ENCODE measurements around the gene CNKSR3. TPM values are rescaled to one million over a fixed set of nuclear protein-coding genes. Genes with fewer than 3 reads are reported as not detected.

CNKSR3 gene
- total RNA-seq, 4 donors from 2014 or later: 7.6 to 29.6 (median 12.4) TPM

DNA sequence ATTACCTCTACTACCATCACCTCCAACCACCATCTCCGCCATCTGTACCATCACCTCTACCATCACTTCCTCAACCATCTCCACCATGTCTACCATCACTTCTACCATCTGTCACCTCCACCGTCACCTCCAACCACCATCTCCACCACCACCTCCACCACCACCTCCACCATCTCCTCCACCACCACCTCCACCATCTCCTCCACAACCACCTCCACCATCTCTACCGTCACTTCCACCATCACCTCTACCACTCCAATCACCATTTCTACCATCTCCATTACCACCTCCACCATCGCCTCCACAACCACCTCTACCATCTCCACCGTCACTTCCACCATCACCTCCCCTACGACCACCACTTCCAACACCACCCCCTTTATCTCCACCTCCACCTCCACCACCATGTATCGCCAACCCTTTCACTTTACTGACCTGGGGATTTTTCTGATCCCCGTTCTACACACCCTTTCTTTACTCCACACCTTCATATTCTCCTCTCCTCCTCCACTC is 156.2 kb downstream of the CNKSR3 start:
- H3K4me1 ChIP-seq: no peaks in the 10 kb centered on the region
- TF ChIP-seq, protein P1, sequence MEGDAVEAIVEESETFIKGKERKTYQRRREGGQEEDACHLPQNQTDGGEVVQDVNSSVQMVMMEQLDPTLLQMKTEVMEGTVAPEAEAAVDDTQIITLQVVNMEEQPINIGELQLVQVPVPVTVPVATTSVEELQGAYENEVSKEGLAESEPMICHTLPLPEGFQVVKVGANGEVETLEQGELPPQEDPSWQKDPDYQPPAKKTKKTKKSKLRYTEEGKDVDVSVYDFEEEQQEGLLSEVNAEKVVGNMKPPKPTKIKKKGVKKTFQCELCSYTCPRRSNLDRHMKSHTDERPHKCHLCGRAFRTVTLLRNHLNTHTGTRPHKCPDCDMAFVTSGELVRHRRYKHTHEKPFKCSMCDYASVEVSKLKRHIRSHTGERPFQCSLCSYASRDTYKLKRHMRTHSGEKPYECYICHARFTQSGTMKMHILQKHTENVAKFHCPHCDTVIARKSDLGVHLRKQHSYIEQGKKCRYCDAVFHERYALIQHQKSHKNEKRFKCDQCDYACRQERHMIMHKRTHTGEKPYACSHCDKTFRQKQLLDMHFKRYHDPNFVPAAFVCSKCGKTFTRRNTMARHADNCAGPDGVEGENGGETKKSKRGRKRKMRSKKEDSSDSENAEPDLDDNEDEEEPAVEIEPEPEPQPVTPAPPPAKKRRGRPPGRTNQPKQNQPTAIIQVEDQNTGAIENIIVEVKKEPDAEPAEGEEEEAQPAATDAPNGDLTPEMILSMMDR (IDR thresholded peaks at IDR 0.05): no peak
- no peak overlapping the region for H3K27ac ChIP-seq
- no peak overlapping the region for H3K4me3 ChIP-seq
- no peak for DNase-seq
- H3K27me3 ChIP-seq: no peaks in the 10 kb centered on the region
- intact Hi-C loops (cut with DNase I; ENCODE audit: low total_unique reads): no loop called here
- H3K36me3 ChIP-seq: no peaks in the 10 kb centered on the region
- H3K9me3 ChIP-seq: no peaks in the 10 kb centered on the region

DNA sequence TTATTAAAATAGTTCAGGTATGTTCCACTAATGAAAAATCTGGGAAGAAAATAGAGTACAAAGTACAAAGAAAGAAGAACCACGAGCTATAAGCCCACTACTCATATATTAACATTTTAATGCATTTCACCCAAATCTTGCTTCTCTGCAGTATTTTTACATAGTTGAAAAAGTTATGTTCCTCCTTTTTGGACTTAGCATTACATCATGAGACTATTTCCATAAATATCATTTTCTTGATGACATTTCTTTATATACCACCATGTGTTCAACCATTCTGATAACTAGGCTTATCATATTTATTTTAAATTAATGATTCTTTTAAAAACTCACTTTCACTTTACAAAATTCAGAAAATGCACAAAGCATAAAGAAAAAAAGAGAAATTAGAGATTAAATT is 156.9 kb downstream of the CNKSR3 start:
- no peak for TF ChIP-seq POLR2A (IDR thresholded peaks at IDR 0.05)
- TF ChIP-seq, protein P1 (IDR thresholded peaks at IDR 0.05): no peak
- Histone ChIP-seq H3K4me1 (no peaks in the 10 kb centered on the region), H3K9me3 (no peaks in the 10 kb centered on the region), H3K4me3 (no peak overlapping the region), H3K27ac (no peak overlapping the region), H3K27me3 (no peaks in the 10 kb centered on the region), H3K36me3 (no peaks in the 10 kb centered on the region)
- intact Hi-C loops (cut with DNase I; ENCODE audit: low total_unique reads): no loop called here
- DNase-seq: no peak

DNA sequence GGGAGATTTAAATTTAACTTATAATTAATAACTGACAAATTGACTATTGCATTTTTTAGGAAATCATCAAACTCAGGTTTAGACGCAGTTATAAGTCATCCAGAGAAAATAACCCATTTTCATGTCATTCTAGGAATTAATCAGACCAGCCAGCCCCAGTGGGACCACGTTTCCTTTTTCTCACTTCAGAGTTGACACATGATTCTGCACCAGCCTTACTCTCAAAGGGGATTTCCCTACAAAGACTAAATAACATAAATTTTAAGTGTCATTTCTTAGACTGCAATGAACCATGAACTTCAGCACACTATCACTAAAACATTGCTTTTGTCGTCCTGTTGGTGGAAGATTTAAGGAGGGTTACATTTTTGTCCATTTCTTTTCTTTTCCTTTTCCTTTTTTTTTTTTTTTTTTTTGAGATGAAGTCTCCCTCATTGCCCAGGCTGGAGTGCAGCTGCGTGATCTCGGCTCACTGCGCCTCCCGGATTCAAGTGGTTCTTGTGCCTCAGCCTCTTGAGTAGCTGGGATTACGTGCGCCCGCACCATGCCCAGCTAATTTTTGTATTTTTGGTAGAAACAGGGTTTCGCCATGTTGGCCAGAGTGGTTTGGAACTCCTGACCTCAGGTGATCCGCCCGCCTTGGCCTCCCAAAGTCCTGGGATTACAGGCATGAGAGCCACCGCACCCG is 157.4 kb downstream of the CNKSR3 start:
- H3K27ac ChIP-seq: no peak overlapping the region
- no peak for TF ChIP-seq POLR2A (IDR thresholded peaks at IDR 0.05)
- TF ChIP-seq, protein P1 (IDR thresholded peaks at IDR 0.05): no peak
- no peaks in the 10 kb centered on the region for H3K27me3 ChIP-seq
- intact Hi-C loops (cut with DNase I; ENCODE audit: low total_unique reads): no loop called here
- no peaks in the 10 kb centered on the region for H3K9me3 ChIP-seq
- H3K4me1 ChIP-seq: no peaks in the 10 kb centered on the region
- H3K36me3 ChIP-seq: no peaks in the 10 kb centered on the region
- no peak overlapping the region for H3K4me3 ChIP-seq
- DNase-seq: no peak

DNA sequence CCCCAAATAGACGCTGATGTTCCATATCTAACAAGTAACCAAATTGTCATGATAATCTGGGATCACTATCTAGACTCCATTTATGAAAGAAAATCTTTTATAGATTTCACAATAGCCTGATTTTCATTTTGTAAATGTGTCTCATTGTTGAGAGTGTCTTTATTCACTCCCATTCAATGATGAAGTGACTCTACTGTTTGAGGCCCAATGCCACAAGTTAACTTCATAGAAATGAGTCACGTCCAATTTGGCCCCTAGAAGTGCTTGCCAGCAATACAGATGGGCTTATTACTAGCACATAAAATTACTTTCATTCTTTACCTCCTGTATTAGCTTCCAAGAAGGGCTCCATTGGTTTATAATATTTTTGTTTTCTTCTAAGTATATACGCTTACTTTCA is 160.2 kb downstream of the CNKSR3 start:
- H3K4me1 ChIP-seq: no peaks in the 10 kb centered on the region
- no peak for DNase-seq
- H3K9me3 ChIP-seq: no peaks in the 10 kb centered on the region
- no peak for TF ChIP-seq POLR2A (IDR thresholded peaks at IDR 0.05)
- H3K36me3 ChIP-seq: no peaks in the 10 kb centered on the region
- no peak overlapping the region for H3K27ac ChIP-seq
- no peak overlapping the region for H3K4me3 ChIP-seq
- intact Hi-C loops (cut with DNase I; ENCODE audit: low total_unique reads): no loop called here
- no peaks in the 10 kb centered on the region for H3K27me3 ChIP-seq

DNA sequence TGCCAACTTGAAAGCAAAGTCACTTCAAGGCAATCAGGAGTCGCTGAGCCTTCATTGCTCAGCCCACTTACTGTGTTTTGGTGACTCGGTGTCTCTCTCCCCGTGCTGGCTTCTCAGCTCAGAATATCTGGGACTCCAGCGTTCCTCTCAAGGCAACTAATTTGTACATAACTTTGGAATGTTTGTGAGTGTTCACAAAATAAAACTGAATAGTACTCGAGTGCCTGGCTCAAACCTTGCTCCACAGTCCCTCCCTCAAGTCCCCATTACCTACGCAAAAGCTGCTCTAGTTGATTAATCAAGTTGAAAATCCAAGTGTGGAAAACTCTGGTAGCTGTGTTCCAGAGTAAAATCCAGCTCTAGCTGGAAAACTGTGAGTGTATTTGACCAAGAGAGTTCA is 162.5 kb downstream of the CNKSR3 start:
- Histone ChIP-seq H3K27ac (no peak overlapping the region), H3K36me3 (no peaks in the 10 kb centered on the region), H3K4me3 (no peak overlapping the region), H3K27me3 (no peaks in the 10 kb centered on the region), H3K4me1 (no peaks in the 10 kb centered on the region), H3K9me3 (no peaks in the 10 kb centered on the region)
- no peak for DNase-seq
- TF ChIP-seq, protein P1 (IDR thresholded peaks at IDR 0.05): no peak
- no peak for TF ChIP-seq POLR2A (IDR thresholded peaks at IDR 0.05)
- intact Hi-C loops (cut with DNase I; ENCODE audit: low total_unique reads): no loop called here

Data from uterus (tissue), 4 donors.